Thyroid gland (tissue), 4 donors: ENCODE results near the gene KIF17.

Experiments
- POLR2A ChIP-seq, 2 donors: fragments of 450-650 bp; IDR thresholded peaks; one replicate each; pipeline ENCODE4 v1.6.1; 2017; ENCODE audit warnings: antibody characterized with exemption in 2 of 2, mild to moderate bottlenecking in 2 of 2, moderate library complexity in 1 of 2
- TF ChIP-seq, protein P1 (sequence below), 6 experiments: fragments of 200-600 bp in 3 of 6; fragments of 450-650 bp in 3 of 6; sonication (generic) in 3 of 6; IDR thresholded peaks; one replicate each; pipeline ENCODE4 v1.5.1; 2016 to 2019; ENCODE audit warnings: antibody characterized with exemption in 6 of 6, mild to moderate bottlenecking in 2 of 6, inconsistent platforms in 1 of 6, moderate library complexity in 1 of 6

DNA sequence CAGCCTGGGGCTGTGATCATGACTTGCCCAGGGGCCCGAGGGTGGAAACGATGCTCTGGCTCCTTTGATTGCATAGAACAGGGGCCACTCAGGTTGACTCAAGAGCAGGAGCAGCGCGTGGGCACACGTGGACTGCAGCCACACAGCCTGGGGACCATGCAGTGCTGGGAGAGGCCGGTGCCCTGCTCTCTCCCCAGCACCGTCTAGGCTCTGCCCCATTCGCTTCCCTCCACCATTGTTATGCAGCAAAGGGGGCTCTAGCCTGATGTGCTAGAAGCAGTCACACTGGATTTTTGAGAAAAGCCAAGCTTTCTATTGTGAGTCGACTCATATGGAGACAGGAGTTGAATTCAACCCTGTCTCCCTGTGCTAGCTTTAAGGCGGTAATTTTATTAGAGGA is 75.8 kb downstream of the KIF17 start:
- no peak for TF ChIP-seq POLR2A (IDR thresholded peaks at IDR 0.05)
- TF ChIP-seq, protein P1, sequence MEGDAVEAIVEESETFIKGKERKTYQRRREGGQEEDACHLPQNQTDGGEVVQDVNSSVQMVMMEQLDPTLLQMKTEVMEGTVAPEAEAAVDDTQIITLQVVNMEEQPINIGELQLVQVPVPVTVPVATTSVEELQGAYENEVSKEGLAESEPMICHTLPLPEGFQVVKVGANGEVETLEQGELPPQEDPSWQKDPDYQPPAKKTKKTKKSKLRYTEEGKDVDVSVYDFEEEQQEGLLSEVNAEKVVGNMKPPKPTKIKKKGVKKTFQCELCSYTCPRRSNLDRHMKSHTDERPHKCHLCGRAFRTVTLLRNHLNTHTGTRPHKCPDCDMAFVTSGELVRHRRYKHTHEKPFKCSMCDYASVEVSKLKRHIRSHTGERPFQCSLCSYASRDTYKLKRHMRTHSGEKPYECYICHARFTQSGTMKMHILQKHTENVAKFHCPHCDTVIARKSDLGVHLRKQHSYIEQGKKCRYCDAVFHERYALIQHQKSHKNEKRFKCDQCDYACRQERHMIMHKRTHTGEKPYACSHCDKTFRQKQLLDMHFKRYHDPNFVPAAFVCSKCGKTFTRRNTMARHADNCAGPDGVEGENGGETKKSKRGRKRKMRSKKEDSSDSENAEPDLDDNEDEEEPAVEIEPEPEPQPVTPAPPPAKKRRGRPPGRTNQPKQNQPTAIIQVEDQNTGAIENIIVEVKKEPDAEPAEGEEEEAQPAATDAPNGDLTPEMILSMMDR (IDR thresholded peaks at IDR 0.05), result no peak
